Dermis lymphatic vessel endothelial cell (primary cell): ENCODE measurements around the gene TIGD3. TPM values are rescaled to one million over a fixed set of nuclear protein-coding genes. Genes with fewer than 3 reads are reported as not detected.

Source experiments
- total RNA-seq: library from RNA; depleted of rRNA; stranded (reverse); fragments of >200 nt; gene quantifications from 2 replicates; pipeline ENCODE4 v1.2.1, GENCODE V29; 2014

The TIGD3 gene
- 0.09 and 0.22 TPM in 2 replicates for total RNA-seq

GRCh38 chr11:65354265-65355012 lies at the start of gene TIGD3:
TIGD3 (plus strand) TSS chr11:65354751; CDS start chr11:65355809, 1,058 bp downstream.

GRCh38 chr11:65314501-65315203 lies 39.9 kb upstream of the TIGD3 start, which contains the start of gene CDC42EP2:
CDC42EP2 (plus strand) TSS chr11:65314866; CDS start chr11:65320899, 6,033 bp downstream.

GRCh38 chr11:65382033-65382803 lies 27.7 kb downstream of the TIGD3 start, which contains the start of gene SLC25A45:
SLC25A45 (minus strand) TSS chr11:65382646; CDS start chr11:65381951, 695 bp downstream.

GRCh38 chr11:65386307-65387140 lies 32.0 kb downstream of the TIGD3 start, which contains the start of gene FRMD8:
FRMD8 (plus strand) TSS chr11:65386637; CDS start chr11:65387037, 400 bp downstream.

Other genes with a start within 250 kb of the TIGD3 start
- gene TM7SF2, start 242.9 kb upstream of the TIGD3 start, total RNA-seq: 6.0 and 12.8 TPM in 2 replicates
- gene ZNHIT2, start 237.1 kb upstream of the TIGD3 start, total RNA-seq: 6.3 and 6.4 TPM in 2 replicates
- 283 and 465 TPM in 2 replicates for gene FAU, start 232.6 kb upstream of the TIGD3 start, total RNA-seq
- 41.9 and 49.5 TPM in 2 replicates for gene MRPL49, start 232.4 kb upstream of the TIGD3 start, total RNA-seq
- 7.9 and 12.3 TPM in 2 replicates for gene SYVN1, start 220.2 kb upstream of the TIGD3 start, total RNA-seq
- gene SPDYC, start 184.5 kb upstream of the TIGD3 start, total RNA-seq: not detected in 2 replicates
- 80.4 and 81.5 TPM in 2 replicates for gene CAPN1, start 172.8 kb upstream of the TIGD3 start, total RNA-seq
- 3.3 and 3.4 TPM in 2 replicates for gene POLA2, start 92.8 kb upstream of the TIGD3 start, total RNA-seq
- 7.3 and 8.2 TPM in 2 replicates for gene CDC42EP2, start 39.9 kb upstream of the TIGD3 start, total RNA-seq
- gene DPF2, start 20.9 kb upstream of the TIGD3 start, total RNA-seq: 17.8 and 25.1 TPM in 2 replicates
- gene SLC25A45, start 27.9 kb downstream of the TIGD3 start, total RNA-seq: 0.87 and 1.3 TPM in 2 replicates
- 73.0 and 77.6 TPM in 2 replicates for gene FRMD8, start 31.9 kb downstream of the TIGD3 start, total RNA-seq
- gene NEAT1, start 68.0 kb downstream of the TIGD3 start, total RNA-seq: 50.3 and 79.9 TPM in 2 replicates
- gene MALAT1, start 144.3 kb downstream of the TIGD3 start, total RNA-seq: 2,968 and 4,091 TPM in 2 replicates
- 36.6 and 44.3 TPM in 2 replicates for gene SCYL1, start 170.3 kb downstream of the TIGD3 start, total RNA-seq
- 15.6 and 23.5 TPM in 2 replicates for gene LTBP3, start 203.6 kb downstream of the TIGD3 start, total RNA-seq
- 26.7 and 33.2 TPM in 2 replicates for gene ZNRD2, start 215.7 kb downstream of the TIGD3 start, total RNA-seq
- 14.4 and 15.2 TPM in 2 replicates for gene FAM89B, start 217.8 kb downstream of the TIGD3 start, total RNA-seq
- gene EHBP1L1, start 221.3 kb downstream of the TIGD3 start, total RNA-seq: 3.1 and 3.4 TPM in 2 replicates
- under 0.01 and 0.17 TPM in 2 replicates for gene KCNK7, start 241.0 kb downstream of the TIGD3 start, total RNA-seq